Lung (tissue), 12 donors: ENCODE results near the gene SPRYD3. TPM values are rescaled to one million over a fixed set of nuclear protein-coding genes. Genes with fewer than 3 reads are reported as not detected.

ENCODE experiments used
- ATAC-seq: fragments of 200-7000 bp; cut with Tn5 transposase; one replicate; pipeline ENCODE4 v1.9.1; 2020; ENCODE audit warnings: moderate number of reproducible peaks; ENCODE audit not compliant: insufficient read depth, low FRiP score
- DNase-seq, 3 donors: peaks; one replicate each; pipeline ENCODE4 v3.0.0-alpha.2; 2013 to 2017
- H3K27ac ChIP-seq, 2 donors: one replicate each; pipeline ENCODE4 v1.5.1; 2013; ENCODE audit warnings: mild to moderate bottlenecking in 2 of 2, moderate library complexity in 2 of 2, control low read depth in 1 of 2, inconsistent platforms in 1 of 2, low read depth in 1 of 2, low read length in 1 of 2
- H3K27me3 ChIP-seq, 3 donors: one replicate each; pipeline ENCODE4 v1.5.1; 2013; ENCODE audit warnings: low read length in 2 of 3; ENCODE audit not compliant: control insufficient read depth in 3 of 3, insufficient read depth in 3 of 3
- H3K36me3 ChIP-seq, 4 donors: one replicate each; pipeline ENCODE4 v1.5.1; 2013; ENCODE audit warnings: low read length in 4 of 4, mild to moderate bottlenecking in 1 of 4, moderate library complexity in 1 of 4; ENCODE audit not compliant: control insufficient read depth in 4 of 4, insufficient read depth in 4 of 4
- H3K4me1 ChIP-seq, 5 donors: one replicate each; pipeline ENCODE4 v1.5.1; 2013; ENCODE audit warnings: low read length in 5 of 5, mild to moderate bottlenecking in 2 of 5, moderate library complexity in 1 of 5; ENCODE audit not compliant: control insufficient read depth in 5 of 5, insufficient read depth in 5 of 5
- H3K4me3 ChIP-seq: one replicate; pipeline ENCODE4 v1.5.1; 2013; ENCODE audit warnings: mild to moderate bottlenecking, control low read depth, moderate library complexity
- H3K9ac ChIP-seq, 2 donors: one replicate each; pipeline ENCODE4 v1.5.1; 2013; ENCODE audit warnings: low read length in 2 of 2, control low read depth in 1 of 2; ENCODE audit not compliant: insufficient read depth in 1 of 2
- H3K9me3 ChIP-seq, 4 donors: one replicate each; pipeline ENCODE4 v1.5.1; 2013; ENCODE audit warnings: low read length in 3 of 4, mild to moderate bottlenecking in 1 of 4, moderate library complexity in 1 of 4; ENCODE audit not compliant: control insufficient read depth in 4 of 4, insufficient read depth in 3 of 4
- WGBS, 2 donors: extraction: QIAGEN DNeasy Blood & Tissue Kit; methylation state at CpG; one replicate each; pipeline ENCODE4 v1.1.7; 2013; 5-methylcytosine and 5-hydroxymethylcytosine counted together
- polyA plus RNA-seq, 2 donors: library from polyadenylated mRNA; stranded (reverse); fragments of 200-250 nt; gene quantifications; one replicate each; pipeline ENCODE4 v1.2.1, GENCODE V29; 2013
- total RNA-seq, 2 donors: library from RNA; depleted of rRNA in 1 of 2; stranded (reverse); fragments of >200 nt in 1 of 2; gene quantifications; one replicate each; pipeline ENCODE4 v1.2.1, GENCODE V29; 2014 to 2021
- TF ChIP-seq, protein P1 (sequence below): IDR thresholded peaks from 2 replicates; pipeline ENCODE4 v1.5.1; 2012; ENCODE audit warnings: mild to moderate bottlenecking; ENCODE audit errors: control extremely low read depth, extremely low read depth
- donor health status: control.
- donor health status: control.
- donor health status: Bipolar disorder and iron deficiency.
- donor health status: healthy.
- donor health status: DM: yes; HTN: yes; CAD: no.

Gene SPRYD3
- total and polyA plus RNA-seq, 4 donors: 17.1 to 60.2 (median 34.9) TPM

DNA sequence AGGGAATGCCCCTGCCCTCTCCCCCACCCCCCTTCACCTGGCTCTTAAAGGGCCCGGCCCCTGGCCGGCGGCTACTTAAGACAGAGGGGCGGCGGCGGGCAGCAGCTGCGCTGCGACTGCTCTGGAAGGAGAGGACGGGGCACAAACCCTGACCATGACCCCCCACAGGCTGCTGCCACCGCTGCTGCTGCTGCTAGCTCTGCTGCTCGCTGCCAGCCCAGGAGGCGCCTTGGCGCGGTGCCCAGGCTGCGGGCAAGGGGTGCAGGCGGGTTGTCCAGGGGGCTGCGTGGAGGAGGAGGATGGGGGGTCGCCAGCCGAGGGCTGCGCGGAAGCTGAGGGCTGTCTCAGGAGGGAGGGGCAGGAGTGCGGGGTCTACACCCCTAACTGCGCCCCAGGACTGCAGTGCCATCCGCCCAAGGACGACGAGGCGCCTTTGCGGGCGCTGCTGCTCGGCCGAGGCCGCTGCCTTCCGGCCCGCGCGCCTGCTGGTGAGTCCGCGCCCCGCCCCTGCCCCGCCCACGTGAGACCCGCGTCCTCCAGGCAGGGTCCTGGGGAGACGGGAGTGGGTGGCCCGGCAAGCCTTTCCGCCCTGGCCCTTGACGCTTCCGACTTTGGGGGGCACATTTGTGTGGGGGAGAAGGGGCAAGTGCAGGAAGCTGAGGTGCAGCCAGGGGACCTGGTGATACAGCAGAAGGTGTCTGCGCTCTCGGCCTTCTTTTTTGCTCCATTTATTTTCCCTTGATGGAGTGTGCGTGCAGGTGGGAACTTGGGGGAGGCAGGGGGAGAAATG is 18.6 kb upstream of the SPRYD3 start, which contains the start of gene IGFBP6:
Gene IGFBP6 (plus strand): TSS at position 104 of the 790 bp plus-strand sequence. CDS start 51 bp downstream, at position 155.
- peak within 1 kb of the TSS; percentile 38 to 82 for H3K27ac ChIP-seq
- WGBS, 2 donors: 1 to 3% methylated on average over 33 to 51 of the region's 51 CpGs
- H3K9ac ChIP-seq: peak within 1 kb of the TSS in 1 of 2 donors; percentile 77
- TF ChIP-seq, protein P1, sequence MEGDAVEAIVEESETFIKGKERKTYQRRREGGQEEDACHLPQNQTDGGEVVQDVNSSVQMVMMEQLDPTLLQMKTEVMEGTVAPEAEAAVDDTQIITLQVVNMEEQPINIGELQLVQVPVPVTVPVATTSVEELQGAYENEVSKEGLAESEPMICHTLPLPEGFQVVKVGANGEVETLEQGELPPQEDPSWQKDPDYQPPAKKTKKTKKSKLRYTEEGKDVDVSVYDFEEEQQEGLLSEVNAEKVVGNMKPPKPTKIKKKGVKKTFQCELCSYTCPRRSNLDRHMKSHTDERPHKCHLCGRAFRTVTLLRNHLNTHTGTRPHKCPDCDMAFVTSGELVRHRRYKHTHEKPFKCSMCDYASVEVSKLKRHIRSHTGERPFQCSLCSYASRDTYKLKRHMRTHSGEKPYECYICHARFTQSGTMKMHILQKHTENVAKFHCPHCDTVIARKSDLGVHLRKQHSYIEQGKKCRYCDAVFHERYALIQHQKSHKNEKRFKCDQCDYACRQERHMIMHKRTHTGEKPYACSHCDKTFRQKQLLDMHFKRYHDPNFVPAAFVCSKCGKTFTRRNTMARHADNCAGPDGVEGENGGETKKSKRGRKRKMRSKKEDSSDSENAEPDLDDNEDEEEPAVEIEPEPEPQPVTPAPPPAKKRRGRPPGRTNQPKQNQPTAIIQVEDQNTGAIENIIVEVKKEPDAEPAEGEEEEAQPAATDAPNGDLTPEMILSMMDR: no peak
- no peaks in the 10 kb centered on the region for H3K9me3 ChIP-seq
- no peaks in the 10 kb centered on the region for H3K36me3 ChIP-seq
- H3K4me1 ChIP-seq: peaks cover 6 to 38% (median 18%) of the 10 kb centered on the region in 5 donors
- H3K4me3 ChIP-seq: peak within 1 kb of the TSS; percentile 10
- ATAC-seq (peak; percentile 37), DNase-seq (peak; percentile 52 to 67 (median 65))
- H3K27me3 ChIP-seq: no peaks in the 10 kb centered on the region

DNA sequence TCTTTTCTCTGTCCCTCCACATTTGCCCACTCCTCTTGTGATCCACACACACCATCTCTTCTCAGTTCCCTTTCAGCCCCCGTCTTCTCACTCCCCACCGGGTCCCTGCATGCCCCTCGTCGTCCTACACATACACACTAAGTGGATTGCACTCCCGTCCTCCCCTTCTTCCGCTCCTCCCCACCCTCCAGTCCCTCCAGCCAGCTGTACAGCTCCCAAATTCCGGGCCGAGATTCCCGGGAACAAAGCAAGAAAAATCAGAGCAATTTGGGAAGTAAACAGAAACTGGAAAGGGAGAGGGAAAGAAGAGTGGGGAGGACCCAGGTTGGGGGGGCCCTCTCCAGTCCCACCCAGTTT is 18.0 kb upstream of the SPRYD3 start:
- DNase-seq (peak; percentile 78 to 86 (median 84)), ATAC-seq (no peak)
- H3K36me3 ChIP-seq: no peaks in the 10 kb centered on the region
- H3K4me1 ChIP-seq: peaks cover 6 to 38% (median 18%) of the 10 kb centered on the region in 5 donors
- no peaks in the 10 kb centered on the region for H3K9me3 ChIP-seq
- H3K27ac ChIP-seq: peak overlapping the region in 1 of 2 donors; percentile 82
- TF ChIP-seq, protein P1: no peak
- WGBS, 2 donors: 4 to 5% methylated on average over 9 of the region's 9 CpGs
- H3K9ac ChIP-seq: peak overlapping the region in 1 of 2 donors; percentile 77
- no peak overlapping the region for H3K4me3 ChIP-seq
- H3K27me3 ChIP-seq: no peaks in the 10 kb centered on the region

GRCh38 chr12:53096759-53097158 is 17.6 kb upstream of the SPRYD3 start:
- peak overlapping the region in 1 of 2 donors; percentile 77 for H3K9ac ChIP-seq
- H3K27ac ChIP-seq: peak overlapping the region in 1 of 2 donors; percentile 82
- WGBS, 2 donors: 66 to 69% methylated on average over 9 of the region's 9 CpGs
- peaks cover 6 to 38% (median 18%) of the 10 kb centered on the region in 5 donors for H3K4me1 ChIP-seq
- DNase-seq: no peak
- no peaks in the 10 kb centered on the region for H3K27me3 ChIP-seq
- no peaks in the 10 kb centered on the region for H3K36me3 ChIP-seq
- no peak overlapping the region for H3K4me3 ChIP-seq
- TF ChIP-seq, protein P1: no peak
- no peak for ATAC-seq
- H3K9me3 ChIP-seq: no peaks in the 10 kb centered on the region
